HG03095 (cell line): ENCODE results near the gene MPPED2.

ENCODE experiments used
- ATAC-seq: cut with Tn5 transposase; IDR thresholded peaks from one replicate; pipeline ENCODE4 v1.9.1; 2021; ENCODE audit warnings: moderate library complexity; ENCODE audit not compliant: unreplicated experiment

The MPPED2 gene

DNA sequence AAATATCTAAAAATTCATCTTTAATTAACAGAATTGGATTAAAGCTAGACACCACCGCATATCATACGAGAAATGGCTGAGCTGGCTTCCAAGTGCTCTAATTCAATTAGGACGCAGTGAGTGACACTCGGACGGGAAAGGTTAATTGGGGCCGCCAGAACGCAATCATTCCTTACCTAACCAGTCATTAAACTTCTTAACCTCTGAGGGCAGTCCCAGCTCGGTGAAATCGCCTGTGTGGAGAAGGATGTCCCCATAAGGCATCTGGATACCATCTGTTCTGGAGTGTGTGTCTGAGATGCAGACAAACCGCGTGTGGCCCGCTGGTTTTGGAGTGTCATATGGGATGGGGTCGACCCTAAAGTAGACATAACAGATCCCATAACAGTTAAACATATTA is 50.3 kb downstream of the MPPED2 start:
- no peak for ATAC-seq

DNA sequence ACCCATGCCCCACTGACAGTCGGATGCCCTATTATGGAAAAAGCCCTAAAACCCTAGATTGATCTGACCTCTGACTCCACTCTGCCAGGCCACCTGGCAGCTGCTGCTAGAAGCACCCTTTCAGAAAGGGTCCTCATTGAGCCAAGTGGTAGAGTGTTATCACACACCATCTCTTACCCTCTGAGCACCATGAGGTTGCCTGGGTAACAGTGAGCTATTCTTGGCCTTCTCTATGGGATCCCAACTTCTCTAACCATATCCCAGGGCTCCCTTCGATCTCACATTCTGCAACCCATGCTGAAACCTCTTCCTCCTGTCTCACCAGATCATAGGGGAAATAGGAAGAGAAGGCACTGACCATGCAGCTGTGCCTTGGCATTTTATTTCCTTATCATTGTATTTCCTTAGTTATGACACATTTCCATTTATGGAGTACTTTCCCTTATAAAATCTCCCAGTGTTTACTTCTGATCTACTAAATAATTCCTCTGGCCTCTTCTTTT is 52.7 kb downstream of the MPPED2 start:
- ATAC-seq: no peak

- no peak for ATAC-seq
Observed at GRCh38 chr11:30527566-30527965, 58.6 kb downstream of the MPPED2 start.

GRCh38 chr11:30526558-30526957 is 59.6 kb downstream of the MPPED2 start:
- ATAC-seq: no peak

GRCh38 chr11:30522536-30523243 is 63.5 kb downstream of the MPPED2 start:
- no peak for ATAC-seq

DNA sequence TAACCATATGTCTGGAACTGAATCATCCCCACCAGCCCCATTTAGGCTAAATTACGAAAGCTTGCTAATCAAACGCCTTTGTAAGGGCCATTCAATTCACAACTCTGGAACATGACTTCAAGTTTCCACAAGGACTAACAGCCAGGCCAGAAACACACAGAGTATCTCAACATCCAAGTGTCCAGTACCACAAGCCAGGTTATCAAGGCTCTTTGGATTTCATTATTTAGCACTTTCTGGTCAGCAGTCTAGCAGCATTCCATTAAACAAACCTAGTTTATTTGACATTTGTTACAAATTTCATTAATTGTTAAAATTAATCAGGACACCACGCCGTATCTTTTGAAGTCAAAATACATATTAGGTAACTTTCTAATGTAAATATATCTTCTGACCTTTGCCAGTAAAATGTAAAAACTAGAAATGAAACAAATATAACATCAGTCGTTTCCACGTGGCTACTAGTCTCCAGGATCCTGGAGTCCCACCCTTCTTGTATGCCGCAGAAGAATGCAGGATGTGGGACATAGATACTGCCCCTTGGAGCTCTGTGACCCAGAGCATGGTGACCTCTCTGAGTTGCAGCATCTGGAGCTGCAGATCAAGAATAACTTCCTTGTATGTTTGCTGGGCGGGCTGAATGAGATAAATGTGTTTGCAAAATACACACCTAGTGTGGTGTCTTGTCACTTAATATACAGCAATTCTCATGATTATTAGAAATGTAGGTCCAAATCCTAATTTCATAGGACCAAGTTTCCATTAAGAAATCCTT is 64.7 kb downstream of the MPPED2 start:
- ATAC-seq: no peak

DNA sequence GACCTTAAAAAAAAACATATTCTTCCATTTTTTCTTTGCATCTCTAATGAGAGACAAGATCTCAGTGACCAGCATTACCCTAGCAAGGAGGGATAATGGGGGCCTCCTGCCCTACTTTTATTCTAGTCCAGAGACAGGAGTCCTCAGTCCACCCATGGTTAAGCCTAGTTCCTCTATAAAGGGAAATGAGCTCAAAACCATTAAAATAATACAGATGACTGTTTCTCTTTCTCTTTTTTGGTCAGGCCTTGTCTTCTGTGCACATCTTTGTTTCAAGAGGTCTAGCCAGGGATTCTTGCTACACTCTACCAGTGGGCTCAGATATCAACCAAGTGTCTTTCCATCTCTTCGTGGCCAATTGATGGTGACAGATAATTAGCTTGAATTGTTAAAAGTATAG is 73.1 kb downstream of the MPPED2 start:
- no peak for ATAC-seq

DNA sequence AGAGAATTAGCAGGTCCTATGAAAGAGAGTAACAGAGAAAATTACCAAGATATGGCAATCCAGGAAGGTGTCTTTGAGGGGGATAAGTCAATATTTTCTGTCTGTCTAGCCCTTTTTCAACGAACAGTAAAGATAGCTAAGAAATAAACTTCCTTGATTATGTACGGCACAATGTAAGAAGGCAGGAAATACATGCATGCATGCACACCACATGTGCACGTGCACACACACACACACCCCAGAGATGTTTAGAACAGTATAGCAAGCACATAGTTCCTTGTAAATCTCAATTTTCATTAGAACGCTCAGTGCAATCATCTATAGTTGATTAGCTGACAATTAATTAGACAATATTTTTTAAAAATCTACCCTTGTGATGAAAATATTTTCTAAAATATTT is 74.7 kb downstream of the MPPED2 start:
- no peak for ATAC-seq

DNA sequence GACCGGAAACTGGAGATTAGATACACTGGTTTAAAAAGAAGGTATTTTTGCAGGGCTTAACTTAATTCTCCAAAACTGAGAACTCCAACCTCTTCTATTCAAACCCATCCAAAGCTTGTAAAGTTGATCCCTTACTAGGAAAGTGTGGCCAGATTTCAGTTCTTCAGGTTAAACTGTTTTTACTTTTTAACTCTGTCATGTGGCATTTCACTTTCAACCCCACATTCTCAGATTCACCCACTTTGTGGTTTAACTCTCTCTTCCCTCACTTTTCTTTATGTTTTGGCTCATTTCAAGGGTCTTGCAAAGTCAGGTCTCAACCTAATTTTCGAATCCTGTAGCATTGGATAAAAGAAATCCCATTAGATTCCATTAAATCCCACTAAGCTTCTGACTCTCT is 75.4 kb downstream of the MPPED2 start:
- ATAC-seq: no peak

GRCh38 chr11:30509364-30509763 is 76.8 kb downstream of the MPPED2 start:
- no peak for ATAC-seq

DNA sequence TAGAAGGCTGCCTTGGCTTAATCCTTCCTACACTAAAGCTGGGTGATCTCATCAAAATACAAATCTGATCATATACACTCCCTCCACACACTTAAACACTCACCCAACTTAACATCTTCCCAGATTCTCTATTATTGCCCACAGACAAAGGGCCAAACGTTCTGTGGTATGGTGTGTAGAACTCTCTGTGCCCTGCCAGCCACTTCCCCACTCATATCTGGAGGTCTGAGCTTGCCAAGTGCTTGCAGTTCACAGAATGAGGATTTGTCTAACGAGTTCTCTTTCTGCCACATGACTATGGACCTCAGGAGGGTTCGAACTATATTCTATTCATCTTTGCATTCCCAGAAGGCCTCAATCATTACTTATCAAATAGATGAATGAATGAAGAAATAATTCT is 77.6 kb downstream of the MPPED2 start:
- no peak for ATAC-seq

- no peak for ATAC-seq
Observed at GRCh38 chr11:30505603-30506002, 80.5 kb downstream of the MPPED2 start.

DNA sequence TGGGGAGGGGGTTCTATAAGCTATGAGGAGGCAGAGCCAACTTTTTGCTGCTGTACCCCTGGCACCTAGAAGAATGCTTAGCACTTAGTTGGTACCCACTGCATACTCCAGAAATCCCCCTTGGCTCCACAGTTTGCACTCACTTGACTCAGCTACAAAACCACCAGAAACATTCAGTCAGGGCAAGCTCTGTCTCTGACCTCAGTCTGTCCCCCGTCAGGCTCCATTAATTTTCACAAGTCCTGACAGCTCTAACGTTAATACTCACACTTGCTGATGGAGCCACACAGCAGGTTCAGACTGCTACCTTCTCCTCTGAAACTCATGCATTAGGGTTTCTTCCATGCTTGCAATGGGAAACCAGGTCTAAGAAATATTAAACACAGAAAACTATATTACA is 81.7 kb downstream of the MPPED2 start:
- no peak for ATAC-seq

DNA sequence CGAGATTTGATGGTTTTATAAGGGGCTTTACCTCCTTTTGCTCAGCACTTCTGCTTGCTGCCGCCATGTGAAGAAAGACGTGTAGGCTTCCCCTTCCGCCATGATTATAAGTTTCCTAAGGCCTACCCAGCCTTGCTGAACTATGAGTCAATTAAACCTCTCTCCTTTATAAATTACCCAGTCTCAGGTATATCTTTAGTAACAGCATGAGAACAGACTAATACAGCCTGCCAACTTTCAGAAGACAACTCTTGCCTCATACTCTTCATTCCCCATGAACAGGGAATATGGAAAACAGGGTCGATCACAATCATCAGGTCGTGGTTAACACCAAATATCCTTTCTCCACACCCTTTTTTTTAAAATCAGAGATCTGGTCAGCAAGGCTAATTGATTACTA is 83.0 kb downstream of the MPPED2 start:
- no peak for ATAC-seq

- ATAC-seq: no peak
Observed at GRCh38 chr11:30502305-30502704, 83.8 kb downstream of the MPPED2 start.

DNA sequence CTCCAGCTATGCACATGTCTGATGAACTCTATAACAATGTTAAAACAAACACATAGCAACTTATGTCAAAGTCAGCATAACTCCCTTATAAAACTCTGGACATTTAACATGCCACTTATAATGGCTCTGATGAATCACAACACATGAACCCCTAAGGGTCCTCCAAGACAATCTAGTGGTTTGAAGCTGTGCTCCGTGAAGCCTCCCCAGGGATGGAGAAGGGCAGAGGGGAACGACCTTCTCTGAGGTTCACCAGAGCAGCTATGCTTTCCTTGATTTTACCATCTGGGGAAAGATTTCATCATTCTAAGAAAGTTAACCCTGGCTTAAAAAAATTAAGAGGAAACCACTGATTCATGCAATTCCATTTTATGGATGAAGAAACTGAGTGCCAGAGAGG is 84.4 kb downstream of the MPPED2 start:
- no peak for ATAC-seq

- no peak for ATAC-seq
Observed at GRCh38 chr11:30499940-30500339, 86.2 kb downstream of the MPPED2 start.

GRCh38 chr11:30497600-30497999 is 88.6 kb downstream of the MPPED2 start:
- ATAC-seq: no peak

- no peak for ATAC-seq
Observed at GRCh38 chr11:30496935-30497334, 89.2 kb downstream of the MPPED2 start.

GRCh38 chr11:30495437-30495836 is 90.7 kb downstream of the MPPED2 start:
- no peak for ATAC-seq

- ATAC-seq: no peak
Observed at GRCh38 chr11:30489511-30489910, 96.6 kb downstream of the MPPED2 start.

- ATAC-seq: no peak
Observed at GRCh38 chr11:30489076-30489475, 97.1 kb downstream of the MPPED2 start.
